ENCODE measurements around the gene NPTX2.

Gene NPTX2

DNA sequence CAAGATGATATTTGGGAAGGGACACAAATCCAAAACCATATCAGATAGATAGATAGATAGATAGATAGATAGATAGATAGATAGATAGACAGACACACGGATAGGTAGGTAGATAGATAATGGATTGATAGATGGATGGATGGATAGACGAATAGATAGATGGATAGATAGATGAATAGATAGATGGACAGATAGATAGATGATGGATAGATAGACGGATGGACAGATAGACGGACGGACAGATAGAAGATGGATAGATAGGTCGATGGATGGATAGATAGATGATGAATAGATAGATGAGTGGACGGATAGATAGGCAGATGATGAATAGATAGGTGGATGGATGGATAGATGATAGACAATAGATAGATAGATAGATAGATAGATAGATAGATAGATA is 39.8 kb downstream of the NPTX2 start:
- CTCF ChIA-PET, result no interaction called here
- H3K4me3 ChIP-seq (ENCODE audit: low read depth, low read length), result no peak overlapping the region
- no peak for TF ChIP-seq CTCF (IDR thresholded peaks at IDR 0.05; ENCODE audit: insufficient read depth, low read length, missing control alignments)
- POLR2A ChIA-PET, result no interaction called here
- no peak for DNase-seq (ENCODE audit: low read depth, low spot score)

- no peak overlapping the region for H3K4me3 ChIP-seq (ENCODE audit: low read depth, low read length)
- ChIA-PET CTCF (no interaction called here), POLR2A (interaction anchor here (0.6 kb wide), 1 partner anchor 183 kb away, joined by 3 read pairs; no protein-coding TSS in a partner anchor)
- DNase-seq (ENCODE audit: low read depth, low spot score), result no peak
- no peak for TF ChIP-seq CTCF (IDR thresholded peaks at IDR 0.05; ENCODE audit: insufficient read depth, low read length, missing control alignments)
These were observed 40.7 kb downstream of the NPTX2 start for GRCh38 chr7:98657736-98658135.

DNA sequence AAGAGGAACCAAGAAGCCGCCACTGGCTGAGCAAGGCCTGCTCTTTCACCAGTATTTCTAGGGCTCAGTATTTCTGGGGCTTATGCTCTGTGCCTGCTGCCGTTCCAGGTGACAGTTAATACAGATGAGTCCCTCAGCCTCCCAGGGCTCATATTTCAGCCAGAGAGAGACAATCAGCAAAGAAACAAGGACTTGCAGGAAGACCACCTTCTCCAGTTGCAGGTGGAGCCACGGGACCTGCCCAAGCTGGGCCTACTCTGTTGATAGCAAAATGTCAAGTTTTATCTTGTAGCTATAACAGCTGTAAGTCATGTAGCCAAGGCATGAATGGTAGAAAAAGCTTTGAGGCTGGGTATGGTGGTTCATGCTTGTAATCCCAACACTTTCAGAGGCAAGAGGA is 42.7 kb downstream of the NPTX2 start:
- ChIA-PET POLR2A (no interaction called here), CTCF (no interaction called here)
- no peak for TF ChIP-seq CTCF (IDR thresholded peaks at IDR 0.05; ENCODE audit: insufficient read depth, low read length, missing control alignments)
- DNase-seq (ENCODE audit: low read depth, low spot score), result no peak
- no peak overlapping the region for H3K4me3 ChIP-seq (ENCODE audit: low read depth, low read length)

GRCh38 chr7:98661607-98662006 is 44.5 kb downstream of the NPTX2 start:
- TF ChIP-seq CTCF (IDR thresholded peaks at IDR 0.05; ENCODE audit: insufficient read depth, low read length, missing control alignments), result no peak
- POLR2A ChIA-PET, result no interaction called here
- no peak for DNase-seq (ENCODE audit: low read depth, low spot score)
- CTCF ChIA-PET, result no interaction called here
- no peak overlapping the region for H3K4me3 ChIP-seq (ENCODE audit: low read depth, low read length)

DNA sequence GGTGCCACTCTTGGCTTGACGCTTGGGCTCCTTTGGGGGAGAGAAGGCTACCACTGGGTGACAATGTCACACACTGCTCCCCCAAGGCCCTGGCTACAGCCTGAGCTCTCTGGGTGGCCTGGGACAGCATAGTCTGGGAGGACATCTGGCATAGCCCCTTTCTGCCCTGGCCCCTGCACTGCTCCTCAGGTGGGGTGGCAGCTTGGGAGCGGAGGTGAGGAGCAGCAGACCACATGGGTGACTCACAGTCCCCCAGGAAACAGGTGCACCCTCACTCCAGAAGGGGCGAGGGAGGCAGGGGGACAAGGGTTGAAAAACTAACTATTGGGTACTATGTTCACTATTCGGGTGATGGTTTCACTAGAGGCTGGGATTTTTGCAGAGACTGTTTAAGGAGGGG is 45.2 kb downstream of the NPTX2 start:
- CTCF ChIA-PET, result no interaction called here
- POLR2A ChIA-PET, result no interaction called here
- H3K4me3 ChIP-seq (ENCODE audit: low read depth, low read length), result no peak overlapping the region
- no peak for TF ChIP-seq CTCF (IDR thresholded peaks at IDR 0.05; ENCODE audit: insufficient read depth, low read length, missing control alignments)
- DNase-seq (ENCODE audit: low read depth, low spot score), result no peak

DNA sequence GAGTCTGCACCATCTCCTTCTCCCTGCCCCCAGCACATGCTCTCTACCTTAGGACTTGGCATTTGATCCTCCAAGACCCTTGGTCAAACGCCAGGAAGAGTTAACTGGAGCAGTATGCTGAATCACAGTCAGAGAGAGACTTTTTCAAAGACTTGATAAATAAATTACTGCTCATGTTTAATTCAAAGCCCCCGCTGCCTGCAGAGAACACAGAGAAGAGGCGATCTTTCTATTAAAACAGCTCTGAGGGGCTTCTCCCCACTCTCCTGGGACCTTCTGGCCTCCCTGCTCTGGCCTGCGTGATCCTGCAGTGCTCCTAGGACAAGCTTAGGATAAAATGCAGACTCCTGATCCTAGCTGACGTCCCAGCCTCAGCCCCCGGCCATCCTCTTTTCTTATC is 47.8 kb downstream of the NPTX2 start:
- H3K4me3 ChIP-seq (ENCODE audit: low read depth, low read length), result no peak overlapping the region
- no peak for DNase-seq (ENCODE audit: low read depth, low spot score)
- no peak for TF ChIP-seq CTCF (IDR thresholded peaks at IDR 0.05; ENCODE audit: insufficient read depth, low read length, missing control alignments)
- CTCF ChIA-PET, result no interaction called here
- POLR2A ChIA-PET, result no interaction called here
